K562 (cell line): ENCODE data around the gene LSM12. TPM values are rescaled to one million over a fixed set of nuclear protein-coding genes. Genes with fewer than 3 reads are reported as not detected.
A peak's percentile ranks its signal among the peaks of the same experiment; 100 is the strongest.

Experiments
- ATAC-seq: fragments of 200-7000 bp; cut with Tn5 transposase; 3 replicates; pipeline ENCODE4 v1.9.1; 2020; ENCODE audit warnings: moderate library complexity
- BruUV-seq: library from RNA; stranded (reverse); fragments of 400-500 nt; replicated peaks from 2 replicates; lab custom pipeline; 2021; lab: Mats Ljungman, UMichigan
- CTCF ChIA-PET: fragments of 300-600 bp; formaldehyde crosslinking; extraction: SDS; loops from one replicate; lab custom pipeline; 2021; ENCODE audit warnings: low intra/inter-chr PET ratio; lab: Yijun Ruan, JAX
- POLR2A ChIA-PET: fragments of 300-600, 350-650 bp; sonication (Branson Sonifier 250); formaldehyde crosslinking; extraction: SDS; loops from one replicate; lab custom pipeline; 2021; ENCODE audit warnings: antibody characterized with exemption, inconsistent platforms; lab: Yijun Ruan, JAX
- DNase-seq, 4 experiments: peaks; one replicate each; pipeline versions ENCODE4 v3.0.0 to v3.0.0-alpha.2; 2011 to 2018; ENCODE audit warnings: low spot score in 3 of 4, mixed read lengths in 3 of 4; ENCODE audit errors: extremely low read depth in 1 of 4
- FAIRE-seq: peaks from 2 replicates; lab custom pipeline; 2011; peaks lifted over from hg19 to GRCh38; lab: Jason Lieb, UNC
- H2AFZ ChIP-seq: 2 replicates; pipeline ENCODE4 v1.6.0; 2011; ENCODE audit warnings: low read depth, low read length, control low read depth, inconsistent platforms
- H3K27ac ChIP-seq: fragments of 200-600 bp; 3 replicates; pipeline ENCODE4 v1.8.0; 2011; ENCODE audit warnings: low read depth, mild to moderate bottlenecking, control low read depth, inconsistent platforms, low read length, moderate library complexity, mixed read lengths; ENCODE audit errors: extremely low read depth
- H3K27me3 ChIP-seq, 2 experiments: fragments of 300-600 bp in 1 of 2; 2 replicates in 1 of 2; 3 replicates in 1 of 2; pipeline versions ENCODE4 v1.6.0 to v1.8.0; 2011; ENCODE audit warnings: inconsistent platforms in 2 of 2, low read length in 2 of 2, mild to moderate bottlenecking in 1 of 2, mixed read lengths in 1 of 2, moderate library complexity in 1 of 2; ENCODE audit not compliant: control insufficient read depth in 2 of 2, insufficient read depth in 2 of 2
- H3K36me3 ChIP-seq: fragments of 300-600 bp; 3 replicates; pipeline ENCODE4 v1.8.0; 2011; ENCODE audit warnings: mild to moderate bottlenecking, low read length, inconsistent platforms; ENCODE audit not compliant: control insufficient read depth, insufficient read depth
- H3K4me1 ChIP-seq, 2 experiments: fragments of 200-600 bp in 1 of 2; replicated peaks in 1 of 2; 2 replicates in 1 of 2; 3 replicates in 1 of 2; pipeline versions ENCODE4 v1.5.1 to v1.8.0; 2011; ENCODE audit warnings: inconsistent platforms in 2 of 2, low read length in 2 of 2, mild to moderate bottlenecking in 1 of 2, mixed read lengths in 1 of 2, moderate library complexity in 1 of 2; ENCODE audit not compliant: control insufficient read depth in 2 of 2, insufficient read depth in 2 of 2
- H3K4me2 ChIP-seq: 2 replicates; pipeline ENCODE4 v1.6.1; 2011; ENCODE audit warnings: low read length, control low read depth, inconsistent platforms, mixed read lengths; ENCODE audit not compliant: insufficient read depth
- H3K4me3 ChIP-seq: fragments of 200-600 bp; sonication (generic), shearing (Covaris generic); 2 replicates; pipeline ENCODE4 v1.5.1; 2016; ENCODE audit warnings: control low read depth, inconsistent platforms
- H3K79me2 ChIP-seq: fragments of 200-600 bp; 3 replicates; pipeline ENCODE4 v1.8.0; 2011; ENCODE audit warnings: low read length, inconsistent platforms; ENCODE audit not compliant: control insufficient read depth, insufficient read depth
- H3K9ac ChIP-seq, 2 experiments: 2 replicates each; pipeline versions ENCODE4 v1.6.0 to v1.6.1; 2011; ENCODE audit warnings: low read depth in 2 of 2, low read length in 2 of 2, control low read depth in 1 of 2, inconsistent platforms in 1 of 2, mild to moderate bottlenecking in 1 of 2, mixed read lengths in 1 of 2; ENCODE audit not compliant: insufficient read depth in 1 of 2
- H3K9me1 ChIP-seq: one replicate; pipeline ENCODE4 v1.6.0; 2011; ENCODE audit warnings: inconsistent platforms, mild to moderate bottlenecking, low read length, moderate library complexity; ENCODE audit not compliant: control insufficient read depth, insufficient read depth
- H3K9me3 ChIP-seq: replicated peaks from 2 replicates; pipeline ENCODE4 v1.5.1; 2011; ENCODE audit warnings: low read depth, low read length, inconsistent platforms; ENCODE audit not compliant: control insufficient read depth, insufficient read depth
- H4K20me1 ChIP-seq: replicated peaks from 2 replicates; pipeline ENCODE4 v1.6.1; 2011; ENCODE audit warnings: low read length, inconsistent platforms, mixed read lengths; ENCODE audit not compliant: control insufficient read depth, insufficient read depth
- ARID3B ChIP-seq: fragments of 250-450 bp; sonication (Bioruptor Pico); IDR thresholded peaks from 2 replicates; pipeline ENCODE4 v1.4.0; 2020; ENCODE audit warnings: borderline replicate concordance
- CEBPB ChIP-seq: fragments of 450-650 bp; IDR thresholded peaks from 2 replicates; pipeline ENCODE4 v1.6.1; 2016; ENCODE audit warnings: missing genetic modification characterization, missing compliant biosample characterization
- DPF2 ChIP-seq: fragments of 450-650 bp; IDR thresholded peaks from 2 replicates; pipeline ENCODE4 v1.6.1; 2016
- ZNF324 ChIP-seq: fragments of 250-450 bp; sonication (Bioruptor Pico); IDR thresholded peaks from 2 replicates; pipeline ENCODE4 v1.4.0; 2020; ENCODE audit warnings: mild to moderate bottlenecking
- WGBS: fragments of 100-300 bp; shearing (Covaris generic); methylation state at CpG from one replicate; pipeline ENCODE4 v1.1.6; 2016; ENCODE audit warnings: low coverage, mixed read lengths; ENCODE audit not compliant: insufficient coverage; ENCODE audit errors: missing lambda C conversion rate; 5-methylcytosine and 5-hydroxymethylcytosine counted together
- in situ Hi-C: fragments of 300-500 bp; cut with MboI; formaldehyde crosslinking; loops from 4 replicates; pipeline ENCODE4 v1.15.0; 2018; ENCODE audit warnings: inconsistent platforms, mixed read lengths
- intact Hi-C: fragments of 100-400 bp; cut with micrococcal nuclease; formaldehyde crosslinking; loops from 2 replicates; pipeline ENCODE4 v1.14.2; 2022
- polyA plus RNA-seq, 8 experiments: library from polyadenylated mRNA; depleted of rRNA in 4 of 8; stranded (reverse) in 5 of 8; unstranded in 3 of 8; fragments of >200 nt; fragmentation: Nextera tagmentation in 2 of 8; fragmentation: Illumina TruSeq in 1 of 8; extraction: Ambion mirVana in 2 of 8; extraction: Trizol in 1 of 8; gene quantifications; 2 replicates each; pipeline versions ENCODE4 v1.2.1 to v1.2.3, GENCODE V29; 2011 to 2014; ENCODE audit warnings: inconsistent platforms in 1 of 8, missing spikeins in 1 of 8
- total RNA-seq, 7 experiments: library from RNA; depleted of rRNA in 6 of 7; stranded (reverse); fragments of >200 nt in 6 of 7; fragmentation: Illumina TruSeq in 2 of 7; extraction: Trizol in 2 of 7; gene quantifications; 2 replicates each; pipeline versions ENCODE4 v1.2.1 to v1.2.3, GENCODE V29; 2011 to 2021; ENCODE audit warnings: low replicate concordance in 1 of 7

Gene LSM12
- total and polyA plus RNA-seq, 9 of the 15 experiments (the other 6 are each of a cell fraction or from before 2014, with no cell fraction given) = 53.0 to 258 (median 89.3) TPM

- no peak for TF ChIP-seq ZNF324 (CRISPR knock-in tag)
- peak; percentile 33; the same call in 1 of the 2 replicates for TF ChIP-seq DPF2
- peak; percentile 63 for TF ChIP-seq CEBPB
These were observed 2.5 kb downstream of the LSM12 start (continued) for GRCh38 chr17:44063704-44064639.

GRCh38 chr17:44062871-44063270, 3.6 kb downstream of the LSM12 start:
- peaks cover 10% of the 10 kb centered on the region; the same call in 1 of the 2 replicates for H4K20me1 ChIP-seq
- no peaks in the 10 kb centered on the region for H3K27me3 ChIP-seq
- H3K9me3 ChIP-seq = no peaks in the 10 kb centered on the region
- BruUV-seq = no TSS peak
- 97% methylated on average over 15 of the region's 15 CpGs for WGBS
- H3K9ac ChIP-seq = no peak overlapping the region
- no peaks in the 10 kb centered on the region for H3K9me1 ChIP-seq
- H3K27ac ChIP-seq = no peak overlapping the region
- peaks cover 15 to 23% of the 10 kb centered on the region in 2 experiments; a peak in 3 of 5 replicates for H3K4me1 ChIP-seq
- H3K4me2 ChIP-seq = no peak overlapping the region
- intact Hi-C loops (no loop called here), in situ Hi-C loops (no loop called here)
- H3K4me3 ChIP-seq = no peak overlapping the region
- CTCF ChIA-PET = no interaction called here
- peaks cover 58% of the 10 kb centered on the region for H3K36me3 ChIP-seq
- no peak overlapping the region for H2AFZ ChIP-seq
- no peak for TF ChIP-seq ARID3B
- DNase-seq (no peak), ATAC-seq (no peak), FAIRE-seq (no peak)
- peaks cover 82% of the 10 kb centered on the region for H3K79me2 ChIP-seq
- POLR2A ChIA-PET = interaction anchor here (0.6 to 1.5 kb wide), 3 partner anchors 8 to 95 kb away, joined by 3 read pairs; no protein-coding TSS in a partner anchor
